ENCODE data around the gene HABP4.

HABP4 gene

GRCh38 chr9:96435345-96435744 lies 14.6 kb upstream of the HABP4 start:
- no peak for DNase-seq (ENCODE audit: low read depth in 2 of 2)

- DNase-seq (ENCODE audit: low read depth in 2 of 2): no peak
Measured at GRCh38 chr9:96436063-96436455, 13.9 kb upstream of the HABP4 start.

GRCh38 chr9:96436456-96437126 lies 13.4 kb upstream of the HABP4 start:
- DNase-seq (ENCODE audit: low read depth in 2 of 2): no peak

GRCh38 chr9:96437454-96437853 lies 12.5 kb upstream of the HABP4 start:
- DNase-seq (ENCODE audit: low read depth in 2 of 2): no peak

GRCh38 chr9:96440671-96441199 lies 9.2 kb upstream of the HABP4 start:
- DNase-seq (ENCODE audit: low read depth in 2 of 2): no peak

GRCh38 chr9:96441798-96442445 lies 8.0 kb upstream of the HABP4 start:
- no peak for DNase-seq (ENCODE audit: low read depth in 2 of 2)

GRCh38 chr9:96442491-96442890 lies 7.5 kb upstream of the HABP4 start:
- no peak for DNase-seq (ENCODE audit: low read depth in 2 of 2)

- DNase-seq (ENCODE audit: low read depth in 2 of 2): no peak
Measured at GRCh38 chr9:96447406-96447805, 2.6 kb upstream of the HABP4 start.

- no peak for DNase-seq (ENCODE audit: low read depth in 2 of 2)
Measured at GRCh38 chr9:96448546-96449170, 1.3 kb upstream of the HABP4 start.

- no peak for DNase-seq (ENCODE audit: low read depth in 2 of 2)
Measured at GRCh38 chr9:96449523-96449844, 485 bp upstream of the HABP4 start.

GRCh38 chr9:96450613-96451528 lies 902 bp downstream of the HABP4 start:
- DNase-seq (ENCODE audit: low read depth in 2 of 2): no peak

GRCh38 chr9:96453625-96454024 lies 3.7 kb downstream of the HABP4 start:
- DNase-seq (ENCODE audit: low read depth in 2 of 2): no peak

GRCh38 chr9:96457266-96457665 lies 7.3 kb downstream of the HABP4 start:
- no peak for DNase-seq (ENCODE audit: low read depth in 2 of 2)

- DNase-seq (ENCODE audit: low read depth in 2 of 2): no peak
Measured at GRCh38 chr9:96458226-96458625, 8.3 kb downstream of the HABP4 start.

GRCh38 chr9:96459268-96460007 lies 9.5 kb downstream of the HABP4 start:
- DNase-seq (ENCODE audit: low read depth in 2 of 2): no peak

- DNase-seq (ENCODE audit: low read depth in 2 of 2): peak; percentile 53 to 55
Measured at GRCh38 chr9:96460470-96460869, 10.5 kb downstream of the HABP4 start.

GRCh38 chr9:96460882-96461281 lies 10.9 kb downstream of the HABP4 start:
- peak; percentile 47 to 52 for DNase-seq (ENCODE audit: low read depth in 2 of 2)

- no peak for DNase-seq (ENCODE audit: low read depth in 2 of 2)
Measured at GRCh38 chr9:96461336-96461735, 11.4 kb downstream of the HABP4 start.

- no peak for DNase-seq (ENCODE audit: low read depth in 2 of 2)
Measured at GRCh38 chr9:96462541-96462940, 12.6 kb downstream of the HABP4 start.

- DNase-seq (ENCODE audit: low read depth in 2 of 2): no peak
Measured at GRCh38 chr9:96464426-96464825, 14.5 kb downstream of the HABP4 start.

GRCh38 chr9:96467784-96468183 lies 17.8 kb downstream of the HABP4 start:
- DNase-seq (ENCODE audit: low read depth in 2 of 2): no peak

Data from fibroblast of skin of left biceps (primary cell).